Keratinocyte (primary cell): ENCODE measurements around the gene DPP10. TPM values are rescaled to one million over a fixed set of nuclear protein-coding genes. Genes with fewer than 3 reads are reported as not detected.

Experiments used
- DNase-seq: peaks from one replicate; pipeline ENCODE4 v3.0.0-alpha.2; 2011; ENCODE audit warnings: low read depth, missing footprints, low spot score
- FAIRE-seq: peaks from 2 replicates; lab custom pipeline; 2011; peaks lifted over from hg19 to GRCh38; lab: Jason Lieb, UNC
- H2AFZ ChIP-seq: 2 replicates; pipeline ENCODE4 v1.6.0; 2012; ENCODE audit warnings: low read length, control low read depth, inconsistent platforms; ENCODE audit not compliant: control insufficient read depth
- H3K27ac ChIP-seq: 2 replicates; pipeline ENCODE4 v1.5.1; 2011; ENCODE audit warnings: low read length; ENCODE audit not compliant: control insufficient read depth, insufficient read depth
- H3K27me3 ChIP-seq: 3 replicates; pipeline ENCODE4 v1.6.0; 2011; ENCODE audit warnings: low read length; ENCODE audit not compliant: control insufficient read depth, insufficient read depth; ENCODE audit errors: extremely low read depth
- H3K36me3 ChIP-seq, 2 experiments: 2 replicates in 1 of 2; 3 replicates in 1 of 2; pipeline ENCODE4 v1.5.1; 2011; ENCODE audit warnings: low read length in 2 of 2, mild to moderate bottlenecking in 1 of 2; ENCODE audit not compliant: control insufficient read depth in 2 of 2, insufficient read depth in 2 of 2; ENCODE audit errors: extremely low read depth in 1 of 2
- H3K4me1 ChIP-seq: 3 replicates; pipeline ENCODE4 v1.5.1; 2011; ENCODE audit warnings: low read length; ENCODE audit not compliant: control insufficient read depth, insufficient read depth; ENCODE audit errors: extremely low read depth
- H3K4me2 ChIP-seq: 3 replicates; pipeline ENCODE4 v1.6.0; 2011; ENCODE audit warnings: low read depth, low read length; ENCODE audit not compliant: control insufficient read depth, insufficient read depth; ENCODE audit errors: extremely low read depth
- H3K4me3 ChIP-seq, 3 experiments: fragments of 200-600 bp in 1 of 3; sonication (generic) in 1 of 3; 2 replicates in 2 of 3; 3 replicates in 1 of 3; pipeline ENCODE4 v1.5.1; 2011 to 2016; ENCODE audit warnings: low read length in 3 of 3, mild to moderate bottlenecking in 3 of 3, control low read depth in 2 of 3, inconsistent platforms in 1 of 3, low read depth in 1 of 3, mixed read lengths in 1 of 3, mixed run types in 1 of 3, moderate library complexity in 1 of 3; ENCODE audit not compliant: control insufficient read depth in 2 of 3, insufficient read depth in 2 of 3; ENCODE audit errors: extremely low read depth in 1 of 3
- H3K79me2 ChIP-seq: 2 replicates; pipeline ENCODE4 v1.6.0; 2012; ENCODE audit warnings: low read length; ENCODE audit not compliant: control insufficient read depth, insufficient read depth
- H3K9ac ChIP-seq: 3 replicates; pipeline ENCODE4 v1.6.0; 2011; ENCODE audit warnings: low read length; ENCODE audit not compliant: control insufficient read depth, insufficient read depth; ENCODE audit errors: extremely low read depth
- H3K9me1 ChIP-seq: 3 replicates; pipeline ENCODE4 v1.6.0; 2011; ENCODE audit warnings: low read length; ENCODE audit not compliant: control insufficient read depth, insufficient read depth; ENCODE audit errors: extremely low read depth
- H3K9me3 ChIP-seq: 2 replicates; pipeline ENCODE4 v1.5.1; 2012; ENCODE audit warnings: low read depth, low read length; ENCODE audit not compliant: control insufficient read depth
- H4K20me1 ChIP-seq: 3 replicates; pipeline ENCODE4 v1.6.0; 2011; ENCODE audit warnings: low read length; ENCODE audit not compliant: control insufficient read depth, insufficient read depth; ENCODE audit errors: extremely low read depth
- EZH2 ChIP-seq: IDR thresholded peaks from one replicate; pipeline ENCODE4 v1.6.1; 2012; ENCODE audit warnings: inconsistent platforms, mild to moderate bottlenecking, low read length, moderate library complexity
- dilution Hi-C: fragments of 300-500 bp; cut with MboI; formaldehyde crosslinking; loops from one replicate; pipeline ENCODE4 v1.7.0; 2020; ENCODE audit warnings: low sequenced_read_pairs; ENCODE audit not compliant: extremely low pct_ligation_motif_present
- polyA plus RNA-seq, 5 experiments: library from polyadenylated mRNA; depleted of rRNA in 3 of 5; stranded (reverse) in 3 of 5; stranded (forward) in 1 of 5; unstranded in 1 of 5; fragments of >200 nt; gene quantifications; 1 replicate in 1 of 5; 2 replicates in 3 of 5; 3 replicates in 1 of 5; pipeline versions ENCODE4 v1.2.1 to v1.2.3, GENCODE V29; 2011 to 2012; ENCODE audit warnings: missing spikeins in 2 of 5, low read depth in 1 of 5, low replicate concordance in 1 of 5
- TF ChIP-seq, protein P1 (sequence below), 3 experiments: IDR thresholded peaks in 1 of 3; conservative IDR thresholded peaks in 1 of 3; optimal IDR thresholded peaks in 1 of 3; 2 replicates in 2 of 3; 3 replicates in 1 of 3; pipeline versions ENCODE3 to v1.5.1; 2011; ENCODE audit warnings: low read length in 3 of 3, mild to moderate bottlenecking in 3 of 3, moderate library complexity in 2 of 3, control low read depth in 1 of 3, inconsistent platforms in 1 of 3; ENCODE audit not compliant: insufficient read depth in 2 of 3; ENCODE audit errors: extremely low read depth in 1 of 3

The DPP10 gene
- polyA plus RNA-seq, 1 donor (not counting 4 experiments of a cell fraction or from before 2014, with no cell fraction given): not detected

GRCh38 chr2:114527330-114527983 lies 85.0 kb downstream of the DPP10 start:
- no peaks in the 10 kb centered on the region for H3K27me3 ChIP-seq
- no peaks in the 10 kb centered on the region for H3K9me1 ChIP-seq
- no peaks in the 10 kb centered on the region for H3K9me3 ChIP-seq
- H3K9ac ChIP-seq: no peak overlapping the region
- H3K4me1 ChIP-seq: no peaks in the 10 kb centered on the region
- FAIRE-seq (no peak), DNase-seq (no peak)
- no peak overlapping the region for H2AFZ ChIP-seq
- H3K27ac ChIP-seq: no peak overlapping the region
- H3K4me3 ChIP-seq: no peak overlapping the region
- no peaks in the 10 kb centered on the region for H4K20me1 ChIP-seq
- no peak overlapping the region for H3K4me2 ChIP-seq
- no peaks in the 10 kb centered on the region for H3K79me2 ChIP-seq
- no peak for TF ChIP-seq EZH2
- TF ChIP-seq, protein P1, sequence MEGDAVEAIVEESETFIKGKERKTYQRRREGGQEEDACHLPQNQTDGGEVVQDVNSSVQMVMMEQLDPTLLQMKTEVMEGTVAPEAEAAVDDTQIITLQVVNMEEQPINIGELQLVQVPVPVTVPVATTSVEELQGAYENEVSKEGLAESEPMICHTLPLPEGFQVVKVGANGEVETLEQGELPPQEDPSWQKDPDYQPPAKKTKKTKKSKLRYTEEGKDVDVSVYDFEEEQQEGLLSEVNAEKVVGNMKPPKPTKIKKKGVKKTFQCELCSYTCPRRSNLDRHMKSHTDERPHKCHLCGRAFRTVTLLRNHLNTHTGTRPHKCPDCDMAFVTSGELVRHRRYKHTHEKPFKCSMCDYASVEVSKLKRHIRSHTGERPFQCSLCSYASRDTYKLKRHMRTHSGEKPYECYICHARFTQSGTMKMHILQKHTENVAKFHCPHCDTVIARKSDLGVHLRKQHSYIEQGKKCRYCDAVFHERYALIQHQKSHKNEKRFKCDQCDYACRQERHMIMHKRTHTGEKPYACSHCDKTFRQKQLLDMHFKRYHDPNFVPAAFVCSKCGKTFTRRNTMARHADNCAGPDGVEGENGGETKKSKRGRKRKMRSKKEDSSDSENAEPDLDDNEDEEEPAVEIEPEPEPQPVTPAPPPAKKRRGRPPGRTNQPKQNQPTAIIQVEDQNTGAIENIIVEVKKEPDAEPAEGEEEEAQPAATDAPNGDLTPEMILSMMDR (optimal IDR thresholded peaks at IDR 0.05 in 1 of 3, IDR thresholded peaks at IDR 0.05 in 1 of 3, conservative IDR thresholded peaks at IDR 0.05 in 1 of 3; ENCODE audit: extremely low read depth in 1 of 3, insufficient read depth in 2 of 3, low read length in 3 of 3): no peak
- H3K36me3 ChIP-seq: no peaks in the 10 kb centered on the region
- dilution Hi-C loops: no loop called here

DNA sequence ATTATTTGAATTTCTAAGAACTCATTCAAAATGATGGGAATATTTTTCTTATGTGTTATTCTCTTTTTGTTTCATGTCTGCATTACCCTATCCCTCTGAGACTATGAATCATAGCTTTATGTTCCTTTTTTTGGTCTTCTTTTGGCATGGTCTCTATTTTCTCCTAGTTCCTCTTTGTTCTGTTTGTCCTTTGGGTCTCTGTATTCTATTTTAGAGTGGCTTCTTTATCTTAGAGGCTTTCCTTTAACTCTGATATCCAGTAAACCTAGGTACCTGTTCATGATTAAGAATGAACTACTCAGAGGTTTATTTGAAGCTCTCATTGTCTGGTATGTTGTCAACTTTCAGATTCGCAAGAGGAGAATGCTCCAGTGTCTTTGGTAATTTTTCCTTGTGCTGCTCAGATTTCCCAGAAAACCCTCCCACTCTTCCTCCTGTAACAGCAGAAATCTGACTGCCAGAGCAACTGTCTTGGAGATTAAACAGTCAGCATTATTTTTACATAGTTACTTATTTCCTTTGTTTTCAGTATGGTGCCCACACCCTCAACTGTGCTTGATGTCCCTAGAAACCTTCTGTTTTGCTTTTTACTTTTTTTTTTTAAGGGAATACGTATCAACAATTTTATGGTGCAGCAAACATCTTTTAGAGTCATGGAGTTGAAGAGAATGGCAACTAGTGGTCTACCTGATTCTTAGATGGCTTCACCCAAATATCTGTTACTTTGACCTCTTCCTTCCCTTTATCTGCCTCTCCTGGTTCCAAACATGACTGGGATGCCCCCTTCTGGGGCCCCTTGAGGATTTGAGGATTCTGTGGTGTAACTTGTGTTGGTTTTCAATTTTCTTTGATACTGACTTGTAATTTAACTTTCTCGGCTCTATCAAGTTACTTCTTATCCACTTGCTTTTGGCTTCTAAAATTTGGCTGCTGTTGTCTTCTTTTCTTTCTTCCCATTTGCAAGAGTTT lies 92.0 kb downstream of the DPP10 start:
- H3K4me2 ChIP-seq: no peak overlapping the region
- FAIRE-seq (no peak), DNase-seq (no peak)
- no peak overlapping the region for H3K4me3 ChIP-seq
- TF ChIP-seq, protein P1 (optimal IDR thresholded peaks at IDR 0.05 in 1 of 3, IDR thresholded peaks at IDR 0.05 in 1 of 3, conservative IDR thresholded peaks at IDR 0.05 in 1 of 3; ENCODE audit: extremely low read depth in 1 of 3, insufficient read depth in 2 of 3, low read length in 3 of 3): no peak
- no peak for TF ChIP-seq EZH2
- H3K4me1 ChIP-seq: no peaks in the 10 kb centered on the region
- no peaks in the 10 kb centered on the region for H3K9me1 ChIP-seq
- H3K36me3 ChIP-seq: no peaks in the 10 kb centered on the region
- no peak overlapping the region for H3K9ac ChIP-seq
- no peak overlapping the region for H2AFZ ChIP-seq
- H3K27me3 ChIP-seq: no peaks in the 10 kb centered on the region
- H3K79me2 ChIP-seq: no peaks in the 10 kb centered on the region
- H4K20me1 ChIP-seq: no peaks in the 10 kb centered on the region
- H3K27ac ChIP-seq: no peak overlapping the region
- H3K9me3 ChIP-seq: no peaks in the 10 kb centered on the region
- dilution Hi-C loops: no loop called here
